Suprapubic skin (tissue), 4 donors: ENCODE results near the gene FBXL19. TPM values are rescaled to one million over a fixed set of nuclear protein-coding genes. Genes with fewer than 3 reads are reported as not detected.

ENCODE experiments used
- DNase-seq, 2 donors: peaks; one replicate each; pipeline ENCODE4 v3.0.0-alpha.2; 2019; ENCODE audit warnings: low spot score in 2 of 2
- H3K27ac ChIP-seq: fragments of 200-600 bp; sonication (generic); one replicate; pipeline ENCODE4 v1.5.1; 2019
- H3K27me3 ChIP-seq: fragments of 200-600 bp; sonication (generic); one replicate; pipeline ENCODE4 v1.5.1; 2019
- H3K36me3 ChIP-seq: fragments of 200-600 bp; sonication (generic); one replicate; pipeline ENCODE4 v1.5.1; 2019
- H3K4me1 ChIP-seq: fragments of 200-600 bp; sonication (generic); one replicate; pipeline ENCODE4 v1.5.1; 2019
- H3K4me3 ChIP-seq: fragments of 200-600 bp; sonication (generic); one replicate; pipeline ENCODE4 v1.5.1; 2019; ENCODE audit warnings: mild to moderate bottlenecking
- H3K9me3 ChIP-seq: fragments of 200-600 bp; sonication (generic); one replicate; pipeline ENCODE4 v1.5.1; 2019
- EP300 ChIP-seq: sonication (generic); formaldehyde crosslinking; IDR thresholded peaks from one replicate; pipeline ENCODE4 v1.6.1; 2017; ENCODE audit warnings: antibody characterized with exemption
- POLR2A ChIP-seq, 2 donors: fragments of 450-650 bp; IDR thresholded peaks; one replicate each; pipeline ENCODE4 v1.6.1; 2017; ENCODE audit warnings: antibody characterized with exemption in 2 of 2, mild to moderate bottlenecking in 2 of 2, moderate library complexity in 2 of 2
- POLR2AphosphoS5 ChIP-seq, 3 donors: sonication (generic); formaldehyde crosslinking; IDR thresholded peaks; one replicate each; pipeline ENCODE4 v1.6.1; 2017; ENCODE audit warnings: antibody characterized with exemption in 3 of 3
- WGBS: methylation state at CpG from one replicate; pipeline ENCODE4 v1.1.5; 2018; 5-methylcytosine and 5-hydroxymethylcytosine counted together
- total RNA-seq, 4 donors: library from RNA; depleted of rRNA; stranded (reverse); fragments of >200 nt; gene quantifications; one replicate each; pipeline ENCODE4 v1.1.0, GENCODE V29; 2016
- TF ChIP-seq, protein P1 (sequence below), 2 donors: fragments of 200-600 bp in 1 of 2; fragments of 450-650 bp in 1 of 2; sonication (generic) in 1 of 2; IDR thresholded peaks; one replicate each; pipeline ENCODE4 v1.5.1; 2016 to 2019; ENCODE audit warnings: antibody characterized with exemption in 2 of 2, mild to moderate bottlenecking in 1 of 2, moderate library complexity in 1 of 2

The FBXL19 gene
- total RNA-seq, 4 donors from 2014 or later: 21.7 to 28.7 (median 24.5) TPM

DNA sequence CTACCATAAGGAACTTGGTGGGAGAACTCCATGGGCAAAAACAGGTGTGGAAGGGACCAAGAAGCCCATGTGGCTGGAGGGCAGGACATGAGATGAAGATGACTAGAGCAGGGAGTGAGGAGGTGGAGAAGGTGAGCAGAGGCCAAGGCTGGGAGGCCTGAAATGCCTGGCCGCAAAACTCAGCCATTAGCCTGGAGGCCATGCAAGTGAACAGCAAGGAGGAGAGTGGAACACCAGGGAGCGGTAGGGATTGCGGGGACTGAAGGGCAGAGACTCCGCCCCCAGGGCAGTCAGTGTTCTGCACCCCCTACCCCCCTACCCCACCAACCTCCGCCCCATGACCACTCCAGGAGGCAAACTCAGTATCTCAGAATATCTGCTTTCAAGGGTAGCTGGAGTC, 46.5 kb upstream of the FBXL19 start:
- Histone ChIP-seq H3K4me1 (peaks cover 24% of the 10 kb centered on the region), H3K27me3 (no peaks in the 10 kb centered on the region), H3K36me3 (peaks cover 13% of the 10 kb centered on the region), H3K9me3 (no peaks in the 10 kb centered on the region), H3K27ac (peak overlapping the region; percentile 92), H3K4me3 (peak overlapping the region; percentile 70)
- TF ChIP-seq, protein P1, sequence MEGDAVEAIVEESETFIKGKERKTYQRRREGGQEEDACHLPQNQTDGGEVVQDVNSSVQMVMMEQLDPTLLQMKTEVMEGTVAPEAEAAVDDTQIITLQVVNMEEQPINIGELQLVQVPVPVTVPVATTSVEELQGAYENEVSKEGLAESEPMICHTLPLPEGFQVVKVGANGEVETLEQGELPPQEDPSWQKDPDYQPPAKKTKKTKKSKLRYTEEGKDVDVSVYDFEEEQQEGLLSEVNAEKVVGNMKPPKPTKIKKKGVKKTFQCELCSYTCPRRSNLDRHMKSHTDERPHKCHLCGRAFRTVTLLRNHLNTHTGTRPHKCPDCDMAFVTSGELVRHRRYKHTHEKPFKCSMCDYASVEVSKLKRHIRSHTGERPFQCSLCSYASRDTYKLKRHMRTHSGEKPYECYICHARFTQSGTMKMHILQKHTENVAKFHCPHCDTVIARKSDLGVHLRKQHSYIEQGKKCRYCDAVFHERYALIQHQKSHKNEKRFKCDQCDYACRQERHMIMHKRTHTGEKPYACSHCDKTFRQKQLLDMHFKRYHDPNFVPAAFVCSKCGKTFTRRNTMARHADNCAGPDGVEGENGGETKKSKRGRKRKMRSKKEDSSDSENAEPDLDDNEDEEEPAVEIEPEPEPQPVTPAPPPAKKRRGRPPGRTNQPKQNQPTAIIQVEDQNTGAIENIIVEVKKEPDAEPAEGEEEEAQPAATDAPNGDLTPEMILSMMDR (IDR thresholded peaks at IDR 0.05): no peak
- TF ChIP-seq POLR2AphosphoS5 (IDR thresholded peaks at IDR 0.05) (no peak), EP300 (no peak), POLR2A (IDR thresholded peaks at IDR 0.05) (no peak)
- 67% methylated on average over 5 of the region's 5 CpGs for WGBS
- no peak for DNase-seq

DNA sequence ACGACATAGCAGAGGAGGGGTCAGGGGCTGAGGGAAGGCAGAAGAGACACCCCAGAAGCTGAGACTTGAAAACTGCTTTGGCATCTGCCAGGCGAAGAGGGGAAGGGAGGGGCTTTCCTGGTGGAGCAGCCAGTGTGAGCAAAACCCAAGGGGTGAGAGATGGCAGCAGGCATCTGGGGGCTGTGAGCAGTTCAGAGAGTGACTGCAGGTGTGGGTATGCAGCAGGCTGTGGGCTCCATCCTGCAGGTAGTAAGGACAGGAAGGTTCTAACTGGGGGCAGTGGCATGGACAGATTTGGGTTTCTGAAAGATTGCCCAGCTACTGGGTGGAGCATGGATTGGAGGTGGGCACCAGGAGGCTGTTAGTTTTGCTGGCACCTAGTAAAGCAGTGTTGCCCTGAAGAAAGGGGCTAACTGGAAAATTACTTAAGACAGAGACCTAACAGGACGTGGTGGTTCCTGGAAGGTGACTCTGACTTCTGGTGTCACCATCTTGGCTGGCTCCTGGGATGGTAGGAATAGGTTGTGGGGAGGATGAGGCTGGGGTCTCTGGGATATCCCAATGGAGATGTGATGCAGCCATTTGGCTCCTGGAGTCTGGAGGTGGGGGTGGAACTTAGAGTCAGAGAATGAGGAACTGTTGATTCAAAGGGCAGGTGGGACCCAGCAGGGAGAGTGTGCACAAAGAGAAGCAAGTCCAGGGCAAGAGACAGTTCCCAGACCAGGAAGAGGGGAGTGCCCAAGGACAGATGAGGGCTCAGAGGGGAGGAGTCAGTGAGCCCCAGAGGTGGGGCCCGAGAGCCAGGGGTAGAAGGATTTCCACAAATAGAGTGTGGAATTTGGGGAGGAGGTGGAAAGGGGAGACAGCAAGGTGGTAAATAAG, 40.7 kb upstream of the FBXL19 start:
- Histone ChIP-seq H3K27ac (no peak overlapping the region), H3K27me3 (no peaks in the 10 kb centered on the region), H3K36me3 (peaks cover 42% of the 10 kb centered on the region), H3K4me3 (no peak overlapping the region), H3K4me1 (no peaks in the 10 kb centered on the region), H3K9me3 (no peaks in the 10 kb centered on the region)
- DNase-seq: no peak
- 76% methylated on average over 4 of the region's 4 CpGs for WGBS
- TF ChIP-seq EP300: no peak
- no peak for TF ChIP-seq POLR2AphosphoS5 (IDR thresholded peaks at IDR 0.05)
- TF ChIP-seq, protein P1 (IDR thresholded peaks at IDR 0.05): no peak
- no peak for TF ChIP-seq POLR2A (IDR thresholded peaks at IDR 0.05)

DNA sequence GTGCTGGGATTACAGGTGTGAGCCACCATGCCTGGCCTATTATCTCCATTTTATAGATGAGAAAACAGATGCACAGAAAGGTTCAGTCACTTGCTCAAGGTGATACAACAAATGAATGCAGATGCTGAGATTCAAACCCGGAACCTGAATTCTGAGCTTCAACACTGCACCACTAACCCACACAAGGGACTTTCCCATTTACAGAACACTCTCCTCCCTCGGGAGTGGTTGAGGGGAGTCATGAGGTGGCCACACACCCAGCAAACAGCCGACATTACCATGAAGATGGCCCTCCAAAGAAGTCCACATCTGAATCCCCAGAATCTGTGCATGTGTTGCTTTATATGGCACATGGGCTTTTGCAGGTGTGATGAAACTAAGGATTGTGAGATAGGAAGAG, 38.6 kb upstream of the FBXL19 start:
- no peaks in the 10 kb centered on the region for H3K4me1 ChIP-seq
- peaks cover 56% of the 10 kb centered on the region for H3K36me3 ChIP-seq
- 80% methylated on average over 3 of the region's 3 CpGs for WGBS
- DNase-seq: no peak
- no peak overlapping the region for H3K27ac ChIP-seq
- H3K27me3 ChIP-seq: no peaks in the 10 kb centered on the region
- no peak overlapping the region for H3K4me3 ChIP-seq
- H3K9me3 ChIP-seq: no peaks in the 10 kb centered on the region
- no peak for TF ChIP-seq EP300
- TF ChIP-seq POLR2AphosphoS5 (IDR thresholded peaks at IDR 0.05): no peak
- TF ChIP-seq, protein P1 (IDR thresholded peaks at IDR 0.05): no peak
- TF ChIP-seq POLR2A (IDR thresholded peaks at IDR 0.05): no peak

DNA sequence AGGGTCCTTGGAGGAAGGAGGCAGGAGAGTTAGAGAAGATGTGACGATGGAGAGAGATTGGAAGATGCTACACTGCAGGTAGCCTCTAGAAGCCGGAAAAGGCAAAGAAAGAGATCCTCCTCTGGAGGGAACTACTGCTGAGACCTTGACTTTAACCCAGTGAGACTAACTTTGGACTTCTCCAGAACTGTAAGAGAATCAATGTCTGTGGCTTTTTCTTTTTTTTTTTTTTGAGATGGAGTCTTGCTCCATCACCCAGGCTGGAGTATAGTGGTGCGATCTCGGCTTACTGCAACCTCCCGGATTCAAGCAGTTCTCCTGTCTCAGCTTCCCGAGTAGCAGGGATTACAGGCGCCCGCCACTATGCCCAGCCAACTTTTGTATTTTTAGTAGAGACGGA, 38.2 kb upstream of the FBXL19 start:
- H3K4me1 ChIP-seq: no peaks in the 10 kb centered on the region
- H3K4me3 ChIP-seq: no peak overlapping the region
- no peaks in the 10 kb centered on the region for H3K27me3 ChIP-seq
- no peak for DNase-seq
- no peak for TF ChIP-seq POLR2AphosphoS5 (IDR thresholded peaks at IDR 0.05)
- TF ChIP-seq POLR2A (IDR thresholded peaks at IDR 0.05): no peak
- TF ChIP-seq, protein P1 (IDR thresholded peaks at IDR 0.05): no peak
- TF ChIP-seq EP300: no peak
- 89% methylated on average over 9 of the region's 9 CpGs for WGBS
- no peak overlapping the region for H3K27ac ChIP-seq
- peaks cover 56% of the 10 kb centered on the region for H3K36me3 ChIP-seq
- H3K9me3 ChIP-seq: no peaks in the 10 kb centered on the region

DNA sequence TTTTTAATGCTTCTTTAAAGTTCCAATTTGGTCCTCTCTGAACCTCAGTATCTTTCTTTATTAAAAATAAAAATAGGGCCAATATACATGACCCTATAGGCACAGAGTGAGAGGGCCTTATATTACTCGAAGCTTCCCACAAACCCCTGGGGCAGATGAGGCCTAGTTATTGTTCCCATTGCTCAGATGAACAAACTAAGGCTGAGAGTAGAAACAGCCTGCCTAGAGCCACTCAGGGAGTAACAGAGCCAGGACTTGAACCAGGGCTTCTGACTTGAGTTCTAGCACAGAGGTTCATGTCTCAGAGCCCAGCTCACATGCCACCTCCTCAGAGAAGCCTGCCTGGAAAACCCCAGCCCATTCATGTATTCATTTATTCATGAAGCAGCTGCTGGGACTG, 37.2 kb upstream of the FBXL19 start:
- Histone ChIP-seq H3K4me1 (no peaks in the 10 kb centered on the region), H3K4me3 (no peak overlapping the region), H3K9me3 (no peaks in the 10 kb centered on the region), H3K27ac (no peak overlapping the region), H3K36me3 (peaks cover 58% of the 10 kb centered on the region), H3K27me3 (no peaks in the 10 kb centered on the region)
- no peak for DNase-seq
- 82% methylated on average over 1 of the region's 1 CpG for WGBS
- no peak for TF ChIP-seq EP300
- no peak for TF ChIP-seq POLR2A (IDR thresholded peaks at IDR 0.05)
- TF ChIP-seq, protein P1 (IDR thresholded peaks at IDR 0.05): no peak
- TF ChIP-seq POLR2AphosphoS5 (IDR thresholded peaks at IDR 0.05): no peak
